Activated CD4-positive, alpha-beta T cell treated with anti-CD3 and anti-CD28 coated beads, Interleukin-2, Interleukin-6, amounts not matched to agents 100 ng/mL and 50 ng/mL, durations not matched to agents 16 hours and 8 hours (primary cell): ENCODE results near the gene ZNF346.
A peak's percentile ranks its signal among the peaks of the same experiment; 100 is the strongest.

Experiments
- DNase-seq: peaks from one replicate; pipeline ENCODE4 v3.0.0-alpha.2; 2020

ZNF346 gene

DNA sequence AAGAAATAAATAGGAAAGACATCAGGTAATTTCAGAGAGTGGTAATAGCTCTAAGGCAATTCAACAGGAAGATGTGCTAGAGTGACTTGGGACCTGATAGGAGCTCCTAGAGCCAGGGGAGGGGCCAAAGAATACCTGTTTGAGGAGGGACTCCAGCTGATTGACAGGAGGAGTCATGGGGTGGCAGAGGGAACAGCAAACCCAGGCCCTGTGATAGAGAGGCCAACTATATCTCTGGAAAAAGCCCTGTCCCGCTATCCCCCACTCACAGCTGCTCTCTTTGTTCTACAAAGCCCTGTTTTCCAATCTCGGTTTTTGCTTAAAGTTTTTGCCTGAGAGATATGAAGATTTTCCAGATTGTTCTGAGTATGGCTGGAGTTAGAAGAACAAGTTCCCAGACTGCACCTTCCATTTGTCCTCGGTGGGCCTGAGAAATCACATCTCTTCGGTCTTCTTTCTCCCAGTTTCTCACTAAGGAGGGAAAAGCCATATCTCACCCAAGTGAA lies 102.0 kb downstream of the ZNF346 start:
- no peak for DNase-seq

DNA sequence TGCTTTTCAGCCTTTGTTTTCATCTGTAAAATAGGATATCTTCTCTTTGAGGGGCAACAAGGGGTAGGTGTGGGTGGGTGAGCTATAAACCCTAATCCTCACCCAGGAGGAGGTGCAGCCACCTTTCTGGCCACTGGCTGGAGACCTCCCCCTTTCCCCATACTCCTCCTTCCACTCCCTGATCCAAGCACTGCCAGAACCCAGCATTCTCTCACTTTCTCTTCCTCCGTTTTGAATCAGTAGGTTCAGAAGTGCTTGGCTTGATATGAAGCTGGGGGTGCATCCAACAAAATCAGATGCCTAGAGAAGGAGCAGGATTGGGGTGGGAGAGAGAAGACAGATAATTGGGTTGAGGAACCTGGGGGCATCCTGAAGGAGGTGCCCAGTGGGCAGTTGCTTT lies 104.3 kb downstream of the ZNF346 start:
- DNase-seq: no peak

- peak; percentile 22 for DNase-seq
Measured at GRCh38 chr5:177128551-177128981, 106.1 kb downstream of the ZNF346 start.

DNA sequence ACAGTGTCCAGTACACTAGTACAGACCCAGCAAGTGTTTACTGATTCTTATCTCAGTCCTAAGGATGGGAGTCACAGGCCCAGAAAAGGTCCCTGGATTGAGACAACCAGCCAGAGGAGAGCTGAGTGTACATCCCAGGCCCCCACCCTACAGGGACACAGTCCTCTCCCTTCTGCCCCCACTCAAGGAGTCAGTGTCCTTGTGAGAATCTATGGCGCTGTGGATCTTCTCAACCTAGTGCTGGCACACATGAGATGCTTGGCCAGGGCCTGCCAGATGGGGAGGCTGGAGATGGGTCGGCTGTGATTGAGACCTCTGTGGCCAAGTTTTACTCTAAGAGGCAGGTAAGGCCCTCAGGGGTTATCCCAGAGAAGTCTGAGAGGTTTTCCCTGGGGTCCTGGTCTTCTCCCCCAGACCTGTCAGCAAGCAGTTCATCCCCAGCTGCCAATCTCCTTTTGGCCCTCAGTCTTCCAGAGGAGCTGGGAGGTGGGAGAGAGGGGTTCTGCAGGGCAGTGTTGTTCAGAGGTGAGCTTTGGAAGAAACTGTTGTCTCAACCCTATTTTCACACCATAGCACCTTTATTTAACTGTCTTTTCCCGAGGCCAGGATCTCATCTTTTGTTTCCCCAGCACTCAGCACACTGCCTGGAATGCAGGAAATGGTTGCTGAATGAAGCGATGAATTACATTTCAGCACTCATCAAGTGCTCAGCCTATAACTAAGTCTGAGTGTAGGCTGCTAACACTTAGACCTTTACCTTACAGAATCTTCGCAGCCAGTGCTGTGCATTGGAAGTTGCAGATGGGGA lies 107.9 kb downstream of the ZNF346 start:
- no peak for DNase-seq
